ENCODE results near the gene EML4. TPM values are rescaled to one million over a fixed set of nuclear protein-coding genes. Genes with fewer than 3 reads are reported as not detected.

The EML4 gene
- total and polyA plus RNA-seq, 9 of the 15 experiments (the other 6 are each of a cell fraction or from before 2014, with no cell fraction given), result 14.7 to 48.3 (median 36.5) TPM

DNA sequence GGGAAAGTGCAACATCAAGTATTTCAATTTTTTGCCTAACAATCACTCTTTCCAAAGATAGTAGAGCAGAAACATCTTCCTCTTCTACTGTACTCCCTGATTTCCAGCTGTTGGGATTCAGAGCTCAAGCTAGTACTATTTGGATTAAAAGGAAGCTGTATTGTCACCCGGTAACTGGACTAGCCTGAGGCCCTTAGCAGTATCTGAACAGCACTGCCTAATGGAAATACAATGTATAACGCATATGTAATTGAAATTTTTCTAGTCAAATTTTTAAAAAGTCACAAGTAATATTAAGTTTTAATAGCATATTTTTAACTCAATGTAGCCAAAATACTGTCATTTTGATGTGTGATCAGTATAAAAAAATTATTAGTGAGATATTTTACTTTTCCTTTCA is 105.7 kb downstream of the EML4 start:
- no TSS peak for BruUV-seq (replicated peaks)
- WGBS (ENCODE audit: insufficient coverage, low coverage, missing lambda C conversion rate), result 88% methylated on average over 2 of the region's 2 CpGs

More for the DNA sequence above, 105.7 kb downstream of the EML4 start:
- no peaks in the 10 kb centered on the region for H3K9me3 ChIP-seq (replicated peaks; ENCODE audit: control insufficient read depth, insufficient read depth, low read depth, low read length)
- ChIA-PET POLR2A (no interaction called here), CTCF (ENCODE audit: low intra/inter-chr PET ratio) (no interaction called here)
- no peak overlapping the region for H3K4me2 ChIP-seq (ENCODE audit: insufficient read depth, low read length)
- FAIRE-seq (no peak), ATAC-seq (no peak), DNase-seq (ENCODE audit: extremely low read depth in 1 of 4, low spot score in 3 of 4) (no peak)
- no peaks in the 10 kb centered on the region for H3K9me1 ChIP-seq (ENCODE audit: control insufficient read depth, insufficient read depth, low read length)
- H3K79me2 ChIP-seq (ENCODE audit: control insufficient read depth, insufficient read depth, low read length), result no peaks in the 10 kb centered on the region
- no peaks in the 10 kb centered on the region for H4K20me1 ChIP-seq (replicated peaks; ENCODE audit: control insufficient read depth, insufficient read depth, low read length)
- TF ChIP-seq PPARD (CRISPR knock-in tag; IDR thresholded peaks at IDR 0.05), result no peak
- TF ChIP-seq PTBP1 (IDR thresholded peaks at IDR 0.05; ENCODE audit: low read depth, low read length), result no peak
- TF ChIP-seq, protein P1, sequence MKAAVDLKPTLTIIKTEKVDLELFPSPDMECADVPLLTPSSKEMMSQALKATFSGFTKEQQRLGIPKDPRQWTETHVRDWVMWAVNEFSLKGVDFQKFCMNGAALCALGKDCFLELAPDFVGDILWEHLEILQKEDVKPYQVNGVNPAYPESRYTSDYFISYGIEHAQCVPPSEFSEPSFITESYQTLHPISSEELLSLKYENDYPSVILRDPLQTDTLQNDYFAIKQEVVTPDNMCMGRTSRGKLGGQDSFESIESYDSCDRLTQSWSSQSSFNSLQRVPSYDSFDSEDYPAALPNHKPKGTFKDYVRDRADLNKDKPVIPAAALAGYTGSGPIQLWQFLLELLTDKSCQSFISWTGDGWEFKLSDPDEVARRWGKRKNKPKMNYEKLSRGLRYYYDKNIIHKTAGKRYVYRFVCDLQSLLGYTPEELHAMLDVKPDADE (conservative IDR thresholded peaks at IDR 0.05; ENCODE audit: control insufficient read depth, low read depth, low read length), result no peak
- no peak for TF ChIP-seq FUS (optimal IDR thresholded peaks at IDR 0.05; ENCODE audit: low read depth, low read length)
- no peak for TF ChIP-seq ZNF354B (CRISPR knock-in tag; IDR thresholded peaks at IDR 0.05)
- TF ChIP-seq ZNF696 (CRISPR knock-in tag; conservative IDR thresholded peaks at IDR 0.05), result no peak
- TF ChIP-seq GMEB1 (CRISPR knock-in tag; IDR thresholded peaks at IDR 0.05), result no peak
- no peak for TF ChIP-seq DEAF1 (CRISPR knock-in tag; IDR thresholded peaks at IDR 0.05)
- no peak for TF ChIP-seq KDM4B (IDR thresholded peaks at IDR 0.05; ENCODE audit: borderline replicate concordance in 2 of 2, low read depth in 1 of 2)
- TF ChIP-seq GTF2A2 (tag; IDR thresholded peaks at IDR 0.05), result no peak
- TF ChIP-seq, protein P2, sequence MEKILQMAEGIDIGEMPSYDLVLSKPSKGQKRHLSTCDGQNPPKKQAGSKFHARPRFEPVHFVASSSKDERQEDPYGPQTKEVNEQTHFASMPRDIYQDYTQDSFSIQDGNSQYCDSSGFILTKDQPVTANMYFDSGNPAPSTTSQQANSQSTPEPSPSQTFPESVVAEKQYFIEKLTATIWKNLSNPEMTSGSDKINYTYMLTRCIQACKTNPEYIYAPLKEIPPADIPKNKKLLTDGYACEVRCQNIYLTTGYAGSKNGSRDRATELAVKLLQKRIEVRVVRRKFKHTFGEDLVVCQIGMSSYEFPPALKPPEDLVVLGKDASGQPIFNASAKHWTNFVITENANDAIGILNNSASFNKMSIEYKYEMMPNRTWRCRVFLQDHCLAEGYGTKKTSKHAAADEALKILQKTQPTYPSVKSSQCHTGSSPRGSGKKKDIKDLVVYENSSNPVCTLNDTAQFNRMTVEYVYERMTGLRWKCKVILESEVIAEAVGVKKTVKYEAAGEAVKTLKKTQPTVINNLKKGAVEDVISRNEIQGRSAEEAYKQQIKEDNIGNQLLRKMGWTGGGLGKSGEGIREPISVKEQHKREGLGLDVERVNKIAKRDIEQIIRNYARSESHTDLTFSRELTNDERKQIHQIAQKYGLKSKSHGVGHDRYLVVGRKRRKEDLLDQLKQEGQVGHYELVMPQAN (IDR thresholded peaks at IDR 0.05; ENCODE audit: borderline replicate concordance), result no peak
- no peaks in the 10 kb centered on the region for H3K4me1 ChIP-seq (replicated peaks in 1 of 2; ENCODE audit: control insufficient read depth in 2 of 2, insufficient read depth in 2 of 2, low read length in 2 of 2)
- no peak overlapping the region for H3K27ac ChIP-seq (ENCODE audit: extremely low read depth, low read depth, low read length)
- H2AFZ ChIP-seq (ENCODE audit: low read depth, low read length), result no peak overlapping the region
- H3K36me3 ChIP-seq (ENCODE audit: control insufficient read depth, insufficient read depth, low read length), result no peaks in the 10 kb centered on the region
- no peak overlapping the region for H3K4me3 ChIP-seq
- H3K27me3 ChIP-seq (ENCODE audit: control insufficient read depth in 2 of 2, insufficient read depth in 2 of 2, low read length in 2 of 2), result no peaks in the 10 kb centered on the region
- intact Hi-C loops (cut with micrococcal nuclease) (no loop called here), in situ Hi-C loops (cut with MboI) (no loop called here)
- H3K9ac ChIP-seq (ENCODE audit: insufficient read depth in 1 of 2, low read depth in 2 of 2, low read length in 2 of 2), result no peak overlapping the region
